A549 (cell line): ENCODE results near the gene ZEB1.

Source experiments
- CTCF ChIP-seq: fragments of >200 bp; sonication (Bioruptor Twin); formaldehyde crosslinking; IDR thresholded peaks from 3 replicates; pipeline ENCODE4 v1.5.1; 2016
- NFE2L2 ChIP-seq: fragments of 150-350 bp; conservative IDR thresholded peaks from 2 replicates; pipeline ENCODE4 v1.6.1; 2014; ENCODE audit warnings: low read length
- POLR2A ChIP-seq: IDR thresholded peaks from 2 replicates; pipeline ENCODE4 v1.6.1; 2012; ENCODE audit warnings: mild to moderate bottlenecking, low read length
- RAD21 ChIP-seq, 2 experiments: fragments of >200 bp in 1 of 2; sonication (Bioruptor Twin) in 1 of 2; formaldehyde crosslinking in 1 of 2; IDR thresholded peaks in 1 of 2; conservative IDR thresholded peaks in 1 of 2; 2 replicates in 1 of 2; 3 replicates in 1 of 2; pipeline ENCODE4 v1.6.1; 2012 to 2018; ENCODE audit warnings: inconsistent platforms in 1 of 2

GRCh38 chr10:31508882-31509281, 189.9 kb downstream of the ZEB1 start:
- TF ChIP-seq POLR2A (no peak), CTCF (no peak), RAD21 (conservative IDR thresholded peaks at IDR 0.05 in 1 of 2, IDR thresholded peaks at IDR 0.05 in 1 of 2) (no peak), NFE2L2 (no peak)
